HepG2 (cell line): ENCODE measurements around the gene NIFK. TPM values are rescaled to one million over a fixed set of nuclear protein-coding genes. Genes with fewer than 3 reads are reported as not detected.

Source experiments
- ARID5B ChIP-seq: IDR thresholded peaks from 2 replicates; pipeline ENCODE4 v1.4.0; 2020; ENCODE audit warnings: mild to moderate bottlenecking, missing genetic modification reagents
- ATF6 ChIP-seq: sonication (generic); formaldehyde crosslinking; conservative IDR thresholded peaks from 2 replicates; pipeline ENCODE4 v1.4.0; 2020; ENCODE audit warnings: missing genetic modification reagents
- DMAP1 ChIP-seq: IDR thresholded peaks from 2 replicates; pipeline ENCODE4 v1.6.1; 2016
- EP300 ChIP-seq, 3 experiments: sonication (generic) in 1 of 3; formaldehyde crosslinking in 1 of 3; IDR thresholded peaks; 2 replicates each; pipeline versions ENCODE4 v1.5.1 to v1.6.1; 2011 to 2020; ENCODE audit warnings: low read depth in 2 of 3, low read length in 2 of 3, borderline replicate concordance in 1 of 3, improper control_type of control experiment in 1 of 3, mild to moderate bottlenecking in 1 of 3, missing genetic modification reagents in 1 of 3, moderate library complexity in 1 of 3
- ERF ChIP-seq: IDR thresholded peaks from 2 replicates; pipeline ENCODE4 v1.6.1; 2018; ENCODE audit warnings: missing biosample characterization, missing genetic modification reagents
- FOXA3 ChIP-seq: IDR thresholded peaks from 2 replicates; pipeline ENCODE4 v1.6.1; 2016; ENCODE audit warnings: missing genetic modification reagents, missing compliant biosample characterization
- FOXO1 ChIP-seq: sonication (generic); formaldehyde crosslinking; IDR thresholded peaks from 2 replicates; pipeline ENCODE4 v1.4.0; 2020; ENCODE audit warnings: missing genetic modification reagents
- GLMP ChIP-seq: sonication (generic); formaldehyde crosslinking; IDR thresholded peaks from 2 replicates; pipeline ENCODE4 v1.9.0; 2021; ENCODE audit warnings: missing genetic modification reagents, mild to moderate bottlenecking, borderline replicate concordance
- HNF4A ChIP-seq: sonication (generic); formaldehyde crosslinking; IDR thresholded peaks from 2 replicates; pipeline ENCODE4 v1.4.0; 2020; ENCODE audit warnings: missing genetic modification reagents
- HNF4G ChIP-seq, 2 experiments: sonication (generic) in 1 of 2; formaldehyde crosslinking in 1 of 2; IDR thresholded peaks; 2 replicates each; pipeline versions ENCODE4 v1.4.0 to v1.6.1; 2011 to 2020; ENCODE audit warnings: borderline replicate concordance in 2 of 2, low read depth in 2 of 2, mild to moderate bottlenecking in 2 of 2, low read length in 1 of 2, missing genetic modification reagents in 1 of 2, moderate library complexity in 1 of 2
- MLX ChIP-seq: IDR thresholded peaks from 2 replicates; pipeline ENCODE4 v1.6.1; 2016
- SOX13 ChIP-seq, 3 experiments: fragments of 450-650 bp in 1 of 3; sonication (generic) in 1 of 3; formaldehyde crosslinking in 1 of 3; IDR thresholded peaks in 2 of 3; conservative IDR thresholded peaks in 1 of 3; 2 replicates each; pipeline versions ENCODE4 v1.5.0 to v1.6.1; 2016 to 2020; ENCODE audit warnings: antibody characterized with exemption in 1 of 3, mild to moderate bottlenecking in 1 of 3, missing compliant biosample characterization in 1 of 3, missing genetic modification reagents in 1 of 3, moderate library complexity in 1 of 3
- SOX5 ChIP-seq: IDR thresholded peaks from 2 replicates; pipeline ENCODE4 v1.6.1; 2016; ENCODE audit warnings: borderline replicate concordance
- STAT6 ChIP-seq: sonication (generic); formaldehyde crosslinking; IDR thresholded peaks from 2 replicates; pipeline ENCODE4 v1.4.0; 2020; ENCODE audit warnings: missing genetic modification reagents, mild to moderate bottlenecking, borderline replicate concordance
- ZNF335 ChIP-seq: sonication (generic); formaldehyde crosslinking; IDR thresholded peaks from 2 replicates; pipeline ENCODE4 v1.4.0; 2020; ENCODE audit warnings: missing genetic modification reagents
- ZNF441 ChIP-seq: sonication (generic); formaldehyde crosslinking; IDR thresholded peaks from 2 replicates; pipeline ENCODE4 v1.7.0; 2021; ENCODE audit warnings: missing genetic modification reagents, borderline replicate concordance
- polyA plus RNA-seq, 8 experiments: library from polyadenylated mRNA; depleted of rRNA in 3 of 8; stranded (reverse) in 7 of 8; unstranded in 1 of 8; fragments of >200 nt; fragmentation: Illumina TruSeq in 4 of 8; extraction: Trizol in 4 of 8; gene quantifications; 2 replicates each; pipeline versions ENCODE4 v1.2.1 to v1.2.3, GENCODE V29; 2011 to 2016; ENCODE audit warnings: low read depth in 4 of 8, missing spikeins in 1 of 8, mixed read lengths in 1 of 8; ENCODE audit not compliant: insufficient read depth in 1 of 8
- total RNA-seq, 5 experiments: library from RNA; depleted of rRNA; stranded (reverse); fragments of >200 nt; fragmentation: Illumina TruSeq; extraction: Trizol; gene quantifications; 2 replicates each; pipeline ENCODE4 v1.2.3, GENCODE V29; 2016; ENCODE audit warnings: low read depth in 1 of 5

NIFK gene
- total and polyA plus RNA-seq, 2 of the 13 experiments (the other 11 are each of a cell fraction or from before 2014, with no cell fraction given): 19.6 to 105 TPM

GRCh38 chr2:121778741-121779487 is 42.2 kb upstream of the NIFK start (continued):
- TF ChIP-seq ARID5B (CRISPR knock-in tag) (0 out of 2 replicates have a peak, but pooled peaks have one; percentile 45), STAT6 (CRISPR knock-in tag) (0 out of 2 replicates have a peak, but pooled peaks have one; percentile 48), ERF (CRISPR knock-in tag) (0 out of 2 replicates have a peak, but pooled peaks have one; percentile 31), DMAP1 (CRISPR knock-in tag) (0 out of 2 replicates have a peak, but pooled peaks have one; percentile 25), MLX (CRISPR knock-in tag) (0 out of 2 replicates have a peak, but pooled peaks have one; percentile 48), HNF4A (CRISPR knock-in tag) (peak; percentile 64), ATF6 (CRISPR knock-in tag) (no peak), ZNF441 (no peak), FOXO1 (CRISPR knock-in tag) (0 out of 2 replicates have a peak, but pooled peaks have one; percentile 55), HNF4G (IDR thresholded peaks at IDR 0.05; ENCODE audit: borderline replicate concordance, low read depth, low read length) (peak; percentile 71), HNF4G (CRISPR knock-in tag; IDR thresholded peaks at IDR 0.05; ENCODE audit: borderline replicate concordance, low read depth) (no peak), FOXA3 (CRISPR knock-in tag) (peak; percentile 41; the same call in 1 of the 2 replicates), ZNF335 (CRISPR knock-in tag) (0 out of 2 replicates have a peak, but pooled peaks have one; percentile 53), EP300 (IDR thresholded peaks at IDR 0.05; ENCODE audit: low read depth in 2 of 2, low read length in 2 of 2) (no peak), EP300 (CRISPR knock-in tag; IDR thresholded peaks at IDR 0.05; ENCODE audit: borderline replicate concordance) (peak; percentile 36; the same call in 1 of the 2 replicates), SOX5 (CRISPR knock-in tag) (peak; percentile 46; the same call in 1 of the 2 replicates), SOX13 (IDR thresholded peaks at IDR 0.05) (no peak), SOX13 (CRISPR knock-in tag; conservative IDR thresholded peaks at IDR 0.05 in 1 of 2, IDR thresholded peaks at IDR 0.05 in 1 of 2) (peak in 1 of 2 experiments; percentile 51; a peak in 2 of 4 replicates), GLMP (CRISPR knock-in tag) (no peak)
